GM21786 (cell line): ENCODE results near the gene PGC.
A peak's percentile ranks its signal among the peaks of the same experiment; 100 is the strongest.

Experiments
- ATAC-seq: cut with Tn5 transposase; IDR thresholded peaks from one replicate; pipeline ENCODE4 v1.9.1; 2021; ENCODE audit not compliant: unreplicated experiment

PGC gene

DNA sequence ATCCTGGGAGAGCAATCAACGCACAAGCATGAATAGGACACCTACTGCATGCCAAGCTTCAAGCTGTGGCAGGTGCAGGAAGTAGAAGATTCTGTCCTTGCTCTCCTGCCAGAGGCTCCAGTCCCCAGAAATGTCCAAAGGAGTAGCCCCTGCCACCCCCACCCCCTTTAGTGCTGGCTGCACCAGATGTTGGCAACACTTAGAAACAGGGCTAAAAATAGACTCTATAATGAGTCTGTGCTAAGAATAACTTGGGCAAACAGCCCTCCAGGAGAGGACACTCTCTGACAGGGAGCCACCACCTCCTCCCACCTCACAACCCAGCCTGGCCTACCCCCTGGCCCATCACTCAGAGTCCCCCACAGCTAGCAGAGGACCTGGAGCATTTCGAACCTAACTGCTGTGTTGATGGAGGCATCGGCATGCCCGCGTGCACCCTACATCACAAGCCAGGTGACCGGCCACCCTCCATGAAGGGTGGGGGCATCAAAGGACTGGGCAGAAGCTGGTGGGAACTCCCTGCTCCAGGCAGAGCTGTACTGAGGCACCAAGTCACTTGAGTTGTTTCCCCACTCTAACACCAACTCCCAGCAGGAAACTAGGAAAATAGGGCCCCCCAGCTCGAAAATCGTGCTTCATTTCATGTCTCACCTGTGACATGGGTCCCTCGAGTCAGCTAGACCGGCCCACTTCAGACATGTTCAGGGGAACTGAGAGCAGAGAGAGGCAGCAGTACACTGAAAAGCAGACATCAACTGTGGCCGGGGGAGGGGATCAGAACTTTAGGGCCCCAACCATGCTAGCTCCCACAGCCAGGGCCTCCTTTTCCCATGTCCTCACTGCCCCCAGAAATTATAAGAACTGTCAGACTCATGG, 30.4 kb downstream of the PGC start:
- no peak for ATAC-seq

- no peak for ATAC-seq
Observed at GRCh38 chr6:41715795-41716515, 31.2 kb downstream of the PGC start.

DNA sequence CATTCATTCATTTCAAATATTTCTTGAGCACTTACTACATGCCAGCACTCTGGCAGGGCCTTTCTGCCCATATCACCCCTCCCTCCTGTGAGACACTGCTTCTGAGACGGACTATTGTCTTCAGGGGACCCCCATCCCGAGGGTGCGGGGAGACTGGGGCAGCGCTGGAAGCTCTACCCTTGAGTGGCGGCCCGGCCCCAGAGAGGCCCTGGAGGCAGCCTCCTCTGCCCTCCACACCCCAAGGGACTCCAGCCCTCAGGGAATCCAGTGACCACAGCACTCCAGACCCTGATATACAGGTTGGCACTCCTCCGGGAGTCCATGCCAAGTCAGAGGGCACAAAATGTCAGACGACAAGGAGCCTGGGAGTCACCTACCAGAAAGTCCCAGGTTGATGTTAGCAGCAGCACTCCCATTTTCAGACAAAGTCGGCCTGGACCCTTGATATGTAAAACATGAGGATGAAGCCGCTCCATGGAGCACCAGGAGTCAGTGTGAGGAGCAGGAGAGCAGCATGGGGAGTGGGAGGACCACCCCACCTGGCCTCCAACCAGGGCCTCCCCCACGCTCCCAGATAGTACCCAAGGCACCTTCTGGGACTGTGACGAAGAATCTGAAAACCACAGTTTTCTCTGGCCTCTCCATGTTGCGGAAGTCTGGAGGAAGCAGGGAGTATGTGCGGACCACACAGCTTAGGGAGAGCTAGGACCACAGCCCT, 32.5 kb downstream of the PGC start:
- no peak for ATAC-seq

- ATAC-seq, result peak; percentile 76
Observed at GRCh38 chr6:41713650-41714291, 33.4 kb downstream of the PGC start.

- ATAC-seq, result peak; percentile 13
Observed at GRCh38 chr6:41713159-41713649, 34.0 kb downstream of the PGC start.

GRCh38 chr6:41712651-41713103, 34.5 kb downstream of the PGC start:
- no peak for ATAC-seq

DNA sequence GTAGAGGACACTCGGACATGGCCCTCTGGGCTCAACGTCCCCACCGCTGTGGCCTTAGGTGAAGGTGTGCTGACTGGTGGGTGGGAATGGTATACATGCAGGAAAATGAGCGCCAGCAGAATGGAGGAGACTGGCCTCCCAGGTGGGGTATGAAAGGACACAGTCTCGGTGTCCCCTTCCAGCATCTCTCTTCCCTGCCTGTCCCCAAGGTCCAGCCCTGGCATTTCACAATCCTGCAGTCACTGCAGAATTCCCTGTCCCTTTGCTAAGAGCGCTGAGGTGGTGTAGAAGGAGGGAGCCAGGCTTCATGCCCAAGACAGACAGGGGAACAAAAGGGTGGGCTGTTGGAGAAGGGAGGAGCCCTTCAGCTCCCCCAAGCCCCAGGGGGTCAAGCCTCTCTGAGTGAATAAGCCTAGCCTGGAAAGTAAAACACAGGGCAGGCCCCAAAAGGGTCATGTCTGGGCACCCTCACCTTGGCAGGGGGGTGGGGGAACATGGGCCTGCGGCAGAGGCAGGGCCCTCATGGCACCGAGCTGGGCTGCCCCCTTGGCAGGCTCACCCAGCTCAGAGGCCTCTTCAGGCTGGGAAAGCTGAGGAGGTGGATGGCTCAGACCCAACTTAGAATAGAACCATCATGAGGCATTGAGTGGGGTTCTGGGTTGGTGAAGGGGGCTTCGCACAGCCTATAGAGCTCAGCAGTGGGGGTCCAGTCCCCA, 35.7 kb downstream of the PGC start:
- ATAC-seq, result no peak

GRCh38 chr6:41709375-41709774, 37.8 kb downstream of the PGC start:
- ATAC-seq, result no peak

GRCh38 chr6:41708856-41709255, 38.3 kb downstream of the PGC start:
- ATAC-seq, result no peak

DNA sequence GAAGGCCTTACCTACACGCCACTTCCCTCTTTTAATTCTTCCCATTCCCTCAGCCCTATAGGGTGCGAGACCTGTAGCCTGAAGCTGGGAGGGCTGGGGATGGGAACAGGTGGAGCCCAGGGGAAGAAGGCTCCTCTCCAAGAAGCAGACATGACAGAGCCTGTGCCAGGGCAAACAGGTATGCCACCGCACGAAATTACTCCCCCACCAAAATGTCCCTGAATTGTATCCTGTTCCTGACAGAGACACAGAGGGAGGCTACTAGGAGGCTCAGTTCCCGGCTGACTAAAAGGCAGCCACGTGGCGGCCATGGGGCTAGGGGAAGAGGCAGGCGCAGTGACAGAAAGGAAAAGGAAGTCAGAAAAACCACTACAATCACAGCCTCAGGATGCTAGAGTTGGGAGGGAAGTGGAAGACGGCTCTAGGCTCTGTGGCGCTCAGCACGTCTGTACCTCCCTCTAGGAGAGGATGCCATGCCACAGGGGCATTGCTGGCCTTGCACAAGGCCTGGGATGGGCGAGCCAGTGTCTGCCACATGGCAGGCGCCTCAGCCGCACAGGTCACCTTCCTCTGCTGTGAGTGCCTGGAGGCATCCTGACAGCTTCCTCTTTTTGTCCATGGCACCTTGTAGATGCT, 39.5 kb downstream of the PGC start:
- no peak for ATAC-seq

DNA sequence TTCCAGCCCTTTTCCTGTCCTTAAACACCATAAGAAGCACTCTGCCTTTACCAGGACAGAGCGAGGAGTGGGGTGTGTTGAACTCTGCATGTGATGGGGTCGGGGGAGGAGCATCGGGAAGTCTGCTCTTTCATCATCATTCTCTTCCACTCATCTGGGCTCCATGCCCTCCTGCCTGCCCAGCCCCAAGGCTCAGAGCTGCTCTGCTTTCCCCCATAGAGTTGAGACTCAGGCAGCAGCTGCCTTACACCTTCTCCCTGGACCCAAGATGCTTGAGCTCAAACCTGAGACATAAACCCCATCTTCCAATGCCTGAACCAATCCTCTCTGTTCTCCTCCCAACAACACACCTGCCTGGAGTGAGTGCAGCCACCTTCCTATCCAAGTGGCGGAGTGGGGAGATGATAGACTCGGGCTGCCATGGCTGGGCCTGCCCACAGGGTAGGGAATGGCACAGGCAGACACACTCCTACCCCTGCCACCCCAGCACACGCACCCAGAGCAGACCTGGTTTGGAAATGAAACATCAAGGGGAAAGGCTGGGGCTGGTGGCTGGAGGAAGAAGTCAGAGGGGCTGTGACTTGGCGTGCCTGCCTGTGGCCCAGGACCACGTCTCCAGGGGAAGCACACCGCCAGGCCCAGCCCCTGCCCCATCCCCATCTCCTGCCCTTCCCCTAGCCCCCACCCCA, 40.2 kb downstream of the PGC start:
- no peak for ATAC-seq

GRCh38 chr6:41705996-41706835, 41.0 kb downstream of the PGC start:
- ATAC-seq, result peak; percentile 79

GRCh38 chr6:41705311-41705995, 41.7 kb downstream of the PGC start:
- no peak for ATAC-seq

- ATAC-seq, result no peak
Observed at GRCh38 chr6:41704656-41705310, 42.4 kb downstream of the PGC start.

GRCh38 chr6:41704028-41704427, 43.2 kb downstream of the PGC start:
- no peak for ATAC-seq

DNA sequence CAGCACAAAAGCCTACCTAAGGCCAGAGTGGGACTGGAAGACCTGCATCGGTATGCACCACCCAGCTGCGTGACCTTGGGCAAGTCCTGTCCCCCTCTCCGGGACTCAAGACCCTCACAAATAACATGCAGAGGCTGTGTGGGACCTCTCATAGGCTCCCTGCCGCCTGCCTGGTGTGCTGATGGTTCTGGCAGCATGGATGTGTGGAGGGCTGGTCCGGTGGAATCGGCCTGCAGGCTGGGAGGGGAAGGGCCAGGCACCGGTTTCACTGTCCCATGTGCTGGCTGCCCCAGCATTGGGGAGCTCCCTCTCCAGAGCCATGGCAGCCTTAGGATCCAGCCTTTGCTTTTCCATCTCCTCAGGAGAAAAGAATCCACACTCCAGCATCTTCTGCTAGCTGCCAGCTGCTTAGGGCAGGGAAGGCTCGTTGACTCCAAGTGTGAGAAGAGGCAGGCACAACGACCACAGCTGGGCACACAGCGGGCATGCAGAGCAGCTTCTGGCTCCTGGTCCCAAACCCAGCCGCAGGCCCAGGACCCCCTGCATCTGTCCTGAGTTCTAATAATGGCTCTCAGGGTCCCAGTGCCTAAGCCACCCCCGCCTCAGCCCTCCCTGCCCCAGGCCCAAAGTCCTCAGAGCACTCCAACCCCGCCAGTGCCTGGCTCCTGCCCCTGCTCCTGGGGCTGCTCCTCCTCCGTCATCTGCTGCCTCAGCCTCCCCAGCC, 44.3 kb downstream of the PGC start:
- no peak for ATAC-seq
